ENCODE measurements around the gene WT1.

Gene WT1

DNA sequence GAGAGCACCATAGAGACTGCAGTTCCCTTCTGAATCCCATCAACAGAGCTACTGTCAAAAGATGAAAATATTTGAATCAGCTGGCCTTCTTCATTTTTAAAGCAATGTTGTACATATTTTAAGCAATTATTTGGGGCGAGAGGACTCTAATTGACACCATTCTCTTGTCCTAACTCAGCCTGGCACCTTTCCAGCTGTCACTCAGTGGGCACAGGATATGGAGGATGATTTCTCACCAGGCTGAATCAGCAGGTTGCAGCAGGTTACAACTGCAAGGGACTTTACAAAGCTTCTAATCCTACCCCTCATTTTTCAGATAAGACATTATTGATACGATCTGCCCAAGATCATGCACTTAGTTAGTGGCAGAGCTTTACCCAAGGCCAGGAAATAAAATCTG, 11.9 kb upstream of the WT1 start:
- FAIRE-seq (no peak), DNase-seq (ENCODE audit: insufficient read length, low spot score) (no peak)
- TF ChIP-seq POLR2A (IDR thresholded peaks at IDR 0.05; ENCODE audit: low read depth, low read length): no peak

DNA sequence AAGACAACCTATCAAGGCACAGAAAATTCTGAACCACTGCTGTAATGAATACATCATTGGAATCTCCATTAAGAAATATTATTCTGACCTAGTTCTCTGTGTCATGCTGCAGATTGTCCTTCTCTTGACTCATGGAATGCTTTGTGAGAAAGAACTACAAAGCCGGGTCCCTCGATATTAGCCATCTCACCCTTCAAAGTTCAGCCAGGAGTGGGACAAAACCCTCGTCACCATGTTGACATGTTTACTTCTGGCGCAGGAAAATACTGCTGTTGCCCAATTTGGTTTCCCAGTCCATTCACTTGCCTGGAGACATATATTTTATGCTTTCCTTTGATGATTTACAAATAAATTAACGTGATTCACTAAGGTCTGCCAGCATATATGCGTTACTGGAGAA, 10.9 kb upstream of the WT1 start:
- FAIRE-seq: no peak
- no peak for DNase-seq (ENCODE audit: insufficient read length, low spot score)
- TF ChIP-seq POLR2A (IDR thresholded peaks at IDR 0.05; ENCODE audit: low read depth, low read length): no peak

DNA sequence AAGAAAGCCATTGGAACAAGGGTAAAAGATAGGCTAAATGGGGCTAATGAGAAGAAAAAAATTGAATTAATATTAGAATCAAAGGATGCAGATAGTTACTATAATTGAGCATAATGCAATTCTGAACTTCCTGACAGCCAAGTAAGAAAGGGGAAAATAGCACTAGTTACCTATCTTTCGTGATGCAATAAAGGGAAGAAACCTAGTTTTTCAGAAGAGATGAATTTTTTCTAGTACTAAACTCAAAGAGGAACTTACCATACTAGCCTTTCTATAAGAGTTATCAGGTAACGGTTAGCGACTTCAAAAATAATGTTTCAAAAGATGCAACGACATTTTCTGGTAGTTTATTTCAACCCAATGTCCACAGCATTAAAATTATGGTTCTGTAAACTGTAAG, 8.8 kb upstream of the WT1 start:
- FAIRE-seq: no peak
- DNase-seq (ENCODE audit: insufficient read length, low spot score): no peak
- no peak for TF ChIP-seq POLR2A (IDR thresholded peaks at IDR 0.05; ENCODE audit: low read depth, low read length)

DNA sequence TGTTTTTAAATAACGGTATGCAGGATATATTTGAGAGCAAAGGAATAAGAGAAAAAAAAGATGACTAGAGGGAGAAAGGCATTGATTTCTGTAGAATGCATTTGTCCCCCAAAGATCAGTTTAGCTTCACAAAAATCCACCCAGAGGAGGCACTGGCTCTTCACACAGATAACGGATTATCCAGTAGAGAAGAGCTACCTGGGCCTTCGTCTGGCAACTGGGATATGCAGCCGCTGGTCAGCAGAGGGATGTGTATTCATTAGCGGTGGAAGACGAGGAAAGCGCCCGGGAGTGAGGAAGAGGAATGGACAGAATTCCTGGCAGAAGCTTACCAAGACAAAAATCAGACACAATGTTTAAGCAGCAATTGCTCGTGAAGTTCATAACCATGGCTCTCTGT, 5.6 kb upstream of the WT1 start:
- FAIRE-seq (no peak), DNase-seq (ENCODE audit: insufficient read length, low spot score) (no peak)
- TF ChIP-seq POLR2A (IDR thresholded peaks at IDR 0.05; ENCODE audit: low read depth, low read length): no peak

DNA sequence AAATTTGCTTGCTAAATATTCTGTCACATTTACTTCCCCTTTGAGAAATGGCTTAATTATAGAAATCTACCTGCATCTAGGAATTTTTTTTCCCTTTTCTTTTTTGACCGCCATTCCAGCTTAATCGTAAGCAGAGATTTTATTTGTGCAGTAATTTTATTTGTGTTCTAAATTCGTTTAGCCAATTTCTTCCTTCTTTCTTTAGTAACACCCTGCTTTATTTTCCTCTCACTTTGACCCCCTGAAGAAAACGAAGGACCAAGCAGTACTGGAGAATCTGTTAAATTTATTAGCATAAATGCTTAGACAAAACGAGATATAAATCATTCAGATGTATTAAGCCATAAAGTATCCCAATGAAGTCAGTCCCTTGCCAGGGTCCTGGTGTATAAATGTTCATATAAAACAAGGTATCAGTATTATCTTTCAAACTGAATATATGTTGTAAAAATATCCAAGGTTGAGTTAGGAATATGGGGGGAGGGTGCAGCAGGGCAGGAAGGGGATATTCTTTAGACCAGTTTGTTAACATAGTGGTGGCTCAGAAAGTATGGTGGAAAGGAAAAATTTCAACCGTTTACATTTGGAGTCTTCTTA, 5.1 kb upstream of the WT1 start:
- no peak for FAIRE-seq
- TF ChIP-seq POLR2A (IDR thresholded peaks at IDR 0.05; ENCODE audit: low read depth, low read length): no peak
- DNase-seq (ENCODE audit: insufficient read length, low spot score): no peak

DNA sequence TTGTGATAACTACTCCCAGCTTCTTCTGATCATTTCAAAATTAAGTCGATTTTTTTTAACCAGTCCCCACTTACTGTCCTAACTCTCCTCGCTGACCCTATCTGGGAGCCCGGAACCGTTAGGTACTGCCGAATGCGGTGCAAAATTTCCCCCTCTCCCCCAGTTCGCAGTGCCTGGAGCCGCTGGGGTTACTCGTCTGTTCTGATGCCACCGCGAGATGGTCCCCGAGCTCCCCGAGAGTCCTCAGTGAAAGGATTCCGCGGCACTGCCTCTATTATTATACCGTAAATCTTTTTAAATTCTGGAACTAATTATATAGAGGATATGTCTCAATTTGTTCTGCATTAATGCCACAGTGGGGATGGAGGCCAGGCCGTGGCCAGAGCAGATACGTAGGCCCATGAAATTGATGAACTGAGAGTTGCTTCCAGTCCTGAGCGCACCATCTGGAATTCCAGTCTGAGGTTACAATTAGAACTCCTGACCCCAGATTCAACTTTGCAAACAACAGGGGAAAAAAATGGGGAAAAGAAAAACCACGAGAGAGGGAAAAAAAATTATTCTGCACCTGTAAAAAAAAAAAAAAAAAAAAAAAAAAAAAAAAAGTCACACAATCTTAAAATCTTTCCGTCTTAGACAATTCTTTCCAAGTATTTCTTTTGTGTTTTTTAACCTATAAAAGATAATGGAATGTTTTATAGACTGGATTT, 4.3 kb upstream of the WT1 start:
- DNase-seq (ENCODE audit: insufficient read length, low spot score) (no peak), FAIRE-seq (no peak)
- no peak for TF ChIP-seq POLR2A (IDR thresholded peaks at IDR 0.05; ENCODE audit: low read depth, low read length)

DNA sequence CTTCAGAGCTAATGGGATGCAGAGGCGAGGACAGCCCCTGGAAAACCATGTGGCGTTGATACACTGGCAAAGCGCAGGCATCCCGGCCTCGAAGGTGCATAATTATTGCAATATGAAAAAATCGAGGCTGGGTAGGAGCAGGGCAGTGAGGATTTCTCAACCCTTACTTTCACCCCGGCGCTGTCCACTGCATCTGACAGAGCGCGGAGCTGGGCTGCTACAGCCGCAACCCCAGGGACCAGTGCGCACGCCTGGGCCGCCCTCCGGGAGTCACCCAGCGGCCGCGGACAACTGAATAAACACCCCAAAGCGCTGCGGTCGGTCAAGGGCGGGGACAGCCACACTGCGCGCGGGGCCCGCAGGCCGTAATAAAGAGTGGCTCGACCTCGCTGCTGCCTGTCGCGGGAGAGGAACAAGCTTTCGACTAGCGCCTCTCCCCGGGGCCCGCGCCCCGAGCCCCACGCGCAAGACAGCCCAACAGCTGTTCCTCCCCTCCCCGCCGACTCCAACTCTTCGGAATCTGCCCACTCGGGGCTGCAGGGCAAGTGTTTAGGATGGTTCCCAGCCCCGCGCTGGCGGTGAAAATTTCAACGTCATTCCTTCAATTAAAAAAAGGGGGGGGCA, 3.6 kb upstream of the WT1 start:
- FAIRE-seq: no peak
- no peak for TF ChIP-seq POLR2A (IDR thresholded peaks at IDR 0.05; ENCODE audit: low read depth, low read length)
- DNase-seq (ENCODE audit: insufficient read length, low spot score): no peak

DNA sequence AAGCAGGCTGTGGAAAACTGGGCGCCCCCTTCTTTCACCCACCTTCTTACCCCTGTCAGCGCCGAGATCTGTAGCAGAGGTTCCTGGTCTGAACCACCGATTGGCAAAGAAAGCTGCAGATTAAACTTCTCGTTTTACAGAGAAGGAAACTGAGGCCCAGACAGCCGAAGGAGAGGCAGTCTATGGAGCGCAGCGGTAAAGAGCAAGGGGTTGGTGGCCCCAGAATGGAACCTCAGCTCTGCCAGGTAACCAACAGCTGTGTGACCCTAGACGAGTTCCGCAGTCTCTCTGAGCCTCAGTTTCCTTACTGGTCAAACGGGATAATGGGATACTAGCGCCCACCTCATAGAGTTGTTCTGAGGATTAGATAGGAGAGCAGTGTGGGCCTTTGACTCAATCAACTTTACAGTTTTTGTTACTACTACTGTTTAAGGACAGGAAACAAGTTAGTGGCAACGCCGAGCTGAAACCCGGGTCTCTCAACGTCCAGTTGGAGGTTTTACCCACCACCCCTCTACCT, 3.1 kb upstream of the WT1 start:
- DNase-seq (ENCODE audit: insufficient read length, low spot score): no peak
- no peak for TF ChIP-seq POLR2A (IDR thresholded peaks at IDR 0.05; ENCODE audit: low read depth, low read length)
- FAIRE-seq: no peak

DNA sequence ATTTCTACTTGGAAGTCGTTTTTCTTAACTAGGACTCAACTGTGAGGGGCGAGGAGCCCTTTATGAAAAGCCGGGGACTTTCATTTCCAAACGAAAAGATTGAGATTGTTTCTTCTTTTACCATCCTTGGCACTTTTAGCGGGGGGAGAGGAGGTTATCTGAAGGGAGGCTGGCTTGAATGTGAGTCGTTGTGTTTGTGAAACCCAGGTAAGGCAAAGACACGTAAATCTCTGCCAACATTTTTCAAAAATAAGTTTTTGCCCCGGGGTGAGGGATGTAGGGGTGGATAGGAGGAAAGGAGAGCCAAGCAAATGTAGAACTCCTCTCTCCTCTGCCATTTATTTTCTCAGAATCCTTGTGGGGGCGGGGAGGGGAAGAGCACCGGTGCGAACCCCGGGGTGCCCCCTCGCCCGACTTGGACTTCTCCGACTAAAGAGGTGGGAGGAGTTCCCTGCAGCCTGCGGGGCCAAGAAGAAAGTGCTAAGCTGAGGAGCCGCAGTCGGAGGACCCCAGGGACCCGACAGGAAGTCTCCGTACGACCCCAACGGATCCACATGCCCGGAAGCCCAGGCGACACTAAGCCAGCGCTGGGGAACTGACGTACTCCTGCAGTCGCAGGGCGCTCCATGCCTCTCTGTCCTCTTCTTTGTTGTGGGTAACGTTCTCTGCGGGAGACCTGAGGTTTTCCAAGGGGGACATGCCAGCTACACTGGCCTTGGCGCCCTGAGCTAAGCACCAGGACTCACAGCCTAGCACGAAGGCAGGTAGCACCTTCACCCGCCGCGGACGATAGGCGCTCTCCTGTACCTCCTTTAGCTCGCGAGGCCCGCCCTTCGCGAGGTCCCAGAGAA, 2.4 kb upstream of the WT1 start:
- no peak for DNase-seq (ENCODE audit: insufficient read length, low spot score)
- no peak for TF ChIP-seq POLR2A (IDR thresholded peaks at IDR 0.05; ENCODE audit: low read depth, low read length)
- FAIRE-seq: no peak

DNA sequence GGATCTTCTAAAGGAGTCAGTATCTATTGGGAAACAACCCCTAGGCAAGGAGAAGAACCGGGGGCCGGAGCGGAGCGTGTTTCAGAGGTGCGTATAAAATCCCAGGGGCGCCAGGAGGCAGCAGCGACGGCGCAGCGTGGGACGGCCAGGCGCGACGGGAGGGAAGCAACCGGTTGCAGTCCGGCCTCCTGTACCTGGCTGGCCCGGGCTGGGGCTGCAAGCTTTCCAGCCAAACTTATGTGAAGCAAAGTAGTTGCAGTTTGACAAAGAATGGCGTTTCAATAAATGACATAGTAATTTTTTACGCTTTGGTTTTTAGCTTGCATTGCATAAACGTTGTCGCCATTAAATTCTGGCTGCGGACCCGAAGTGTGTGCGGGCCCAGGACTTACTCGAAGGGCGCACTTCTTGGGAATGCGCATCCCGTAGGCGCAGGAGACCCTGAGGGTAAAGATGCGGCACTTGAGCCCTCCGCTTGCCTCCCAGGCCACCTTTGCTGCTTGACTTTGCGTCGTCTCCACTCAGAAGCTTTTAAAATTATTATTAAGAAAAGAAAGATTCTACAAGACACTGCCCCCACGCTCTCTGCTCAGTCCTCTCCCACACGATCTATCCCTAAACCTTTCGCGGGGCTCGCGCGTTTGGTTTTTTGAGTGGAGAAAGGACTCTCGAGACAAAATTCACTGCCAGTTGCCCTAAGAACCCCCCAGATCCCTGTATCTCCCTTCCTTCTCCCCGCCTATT, 1.6 kb upstream of the WT1 start:
- DNase-seq (ENCODE audit: insufficient read length, low spot score) (no peak), FAIRE-seq (no peak)
- no peak for TF ChIP-seq POLR2A (IDR thresholded peaks at IDR 0.05; ENCODE audit: low read depth, low read length)

DNA sequence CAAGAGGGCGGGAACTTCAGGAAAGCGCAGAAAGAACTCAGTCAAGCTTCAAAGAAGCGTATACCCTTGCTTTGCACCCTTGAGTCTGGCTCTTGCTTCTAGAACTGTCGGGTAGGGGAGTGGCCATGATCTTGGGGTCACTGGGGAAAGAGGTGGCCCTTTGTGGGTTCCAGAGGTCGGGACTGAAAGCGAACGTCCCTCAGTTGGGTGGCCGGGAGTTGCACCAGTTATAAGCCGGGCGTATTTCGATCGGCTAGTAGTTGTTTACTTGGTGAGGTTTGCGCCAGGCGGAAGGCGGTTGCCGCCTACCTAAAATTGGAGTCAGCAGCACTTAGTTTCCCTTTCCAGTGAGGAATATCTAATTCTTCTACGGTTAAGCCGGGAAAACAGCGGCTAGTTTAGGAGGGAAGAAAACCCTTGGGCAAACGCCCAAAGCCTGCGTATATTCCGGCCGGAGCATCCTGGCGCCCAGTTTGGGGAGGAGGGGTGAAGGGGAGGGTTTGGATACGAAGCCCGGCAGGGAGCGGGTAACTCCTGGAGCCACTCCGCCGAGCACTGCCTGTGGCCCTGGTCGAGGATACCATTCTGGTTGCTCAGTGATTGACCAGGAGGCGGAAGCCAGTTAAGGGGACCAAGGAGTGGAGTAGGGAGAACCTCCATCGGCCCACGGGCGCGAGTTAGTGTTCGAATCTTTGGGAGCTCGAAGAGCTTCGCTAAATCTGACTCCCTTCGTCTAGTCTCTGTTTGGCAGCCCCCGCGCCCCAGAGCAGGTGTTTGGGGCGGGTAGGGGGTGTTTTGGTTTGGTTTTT, 807 bp upstream of the WT1 start:
- TF ChIP-seq POLR2A (IDR thresholded peaks at IDR 0.05; ENCODE audit: low read depth, low read length): no peak
- FAIRE-seq (no peak), DNase-seq (ENCODE audit: insufficient read length, low spot score) (no peak)

DNA sequence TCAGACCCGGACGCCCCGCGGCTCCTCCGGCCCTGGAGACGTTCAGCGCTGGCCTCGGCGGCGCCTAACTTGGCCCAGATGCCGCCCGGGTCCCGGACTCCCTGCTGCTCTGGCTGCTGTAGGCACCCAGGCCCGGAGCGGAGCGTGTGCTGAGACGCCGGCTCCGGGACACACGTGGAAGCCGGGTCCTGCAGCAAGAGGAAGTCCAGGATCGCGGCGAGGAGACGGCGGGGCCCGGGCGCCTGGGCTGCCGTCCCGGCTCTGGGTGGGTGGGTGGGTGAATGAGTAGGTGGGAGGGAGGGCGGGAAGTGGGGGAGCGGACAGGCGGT, 223 bp downstream of the WT1 start:
- DNase-seq (ENCODE audit: insufficient read length, low spot score) (no peak), FAIRE-seq (no peak)
- no peak for TF ChIP-seq POLR2A (IDR thresholded peaks at IDR 0.05; ENCODE audit: low read depth, low read length)

All from H54 (cell line).